Measurements from ENCODE around the gene FMNL2.
"Not testable (repeated sequence)": the region's sequence is repeated elsewhere in the genome, so short reads cannot be mapped to it uniquely, and the experiment has no call there.

FMNL2 gene

DNA sequence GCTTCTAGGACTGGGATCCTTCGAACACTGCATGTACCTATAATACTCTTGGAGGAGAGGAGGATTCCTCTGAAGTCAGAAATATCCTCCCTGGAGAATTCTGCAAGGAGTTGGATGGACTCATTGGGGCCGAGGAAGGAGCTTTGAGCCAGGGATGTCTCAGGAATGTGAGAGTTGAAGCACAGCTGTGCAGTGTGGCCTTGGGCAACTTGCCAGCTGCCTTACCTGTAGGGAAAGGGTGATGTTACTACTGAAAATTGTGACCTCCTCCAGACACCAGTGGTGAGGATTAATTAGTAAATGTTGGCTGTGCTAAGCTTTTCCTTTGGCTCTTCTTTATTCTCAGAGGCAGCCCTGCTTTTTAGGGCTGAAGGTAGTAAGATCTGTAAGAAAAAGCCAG, 41.4 kb downstream of the FMNL2 start:
- DNase-seq: no peak

DNA sequence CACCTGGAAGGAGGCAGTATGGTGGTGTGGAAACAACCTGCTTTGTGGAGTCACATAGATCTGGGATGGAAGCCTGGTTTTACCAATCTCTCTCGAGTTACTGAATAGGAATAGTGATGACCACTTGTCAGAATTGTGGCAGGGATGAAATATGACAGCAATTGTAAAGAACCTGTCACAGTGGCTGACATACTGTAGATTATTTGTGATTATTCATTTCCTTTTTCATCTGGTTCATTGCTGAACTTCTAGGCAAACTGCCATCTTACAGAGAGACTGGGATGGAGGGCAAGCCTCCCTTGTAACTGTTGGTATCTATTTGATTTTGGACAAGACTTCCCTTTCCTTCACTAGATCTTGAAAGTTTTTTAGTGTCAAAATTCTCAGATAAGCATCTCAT, 42.0 kb downstream of the FMNL2 start:
- DNase-seq: no peak

DNA sequence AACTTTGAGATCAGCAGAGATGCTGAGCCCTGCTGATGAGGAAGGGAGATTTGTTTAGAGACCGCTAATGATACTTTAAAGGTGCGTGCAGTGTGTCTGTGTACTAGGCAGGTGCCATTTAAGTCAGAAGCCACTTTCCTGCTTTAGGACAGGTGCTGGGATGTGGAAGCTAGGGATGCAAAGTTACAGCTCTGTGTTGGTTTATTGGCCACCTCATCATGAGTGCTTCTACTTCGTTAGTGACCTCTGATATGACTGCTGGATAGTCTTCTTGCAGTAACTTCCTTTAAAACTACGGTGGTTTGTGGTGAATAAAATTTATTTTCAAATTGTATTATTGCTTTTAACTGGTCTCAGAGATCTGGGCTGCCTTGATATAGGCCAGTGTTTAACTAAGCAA, 44.1 kb downstream of the FMNL2 start:
- no peak for DNase-seq

DNA sequence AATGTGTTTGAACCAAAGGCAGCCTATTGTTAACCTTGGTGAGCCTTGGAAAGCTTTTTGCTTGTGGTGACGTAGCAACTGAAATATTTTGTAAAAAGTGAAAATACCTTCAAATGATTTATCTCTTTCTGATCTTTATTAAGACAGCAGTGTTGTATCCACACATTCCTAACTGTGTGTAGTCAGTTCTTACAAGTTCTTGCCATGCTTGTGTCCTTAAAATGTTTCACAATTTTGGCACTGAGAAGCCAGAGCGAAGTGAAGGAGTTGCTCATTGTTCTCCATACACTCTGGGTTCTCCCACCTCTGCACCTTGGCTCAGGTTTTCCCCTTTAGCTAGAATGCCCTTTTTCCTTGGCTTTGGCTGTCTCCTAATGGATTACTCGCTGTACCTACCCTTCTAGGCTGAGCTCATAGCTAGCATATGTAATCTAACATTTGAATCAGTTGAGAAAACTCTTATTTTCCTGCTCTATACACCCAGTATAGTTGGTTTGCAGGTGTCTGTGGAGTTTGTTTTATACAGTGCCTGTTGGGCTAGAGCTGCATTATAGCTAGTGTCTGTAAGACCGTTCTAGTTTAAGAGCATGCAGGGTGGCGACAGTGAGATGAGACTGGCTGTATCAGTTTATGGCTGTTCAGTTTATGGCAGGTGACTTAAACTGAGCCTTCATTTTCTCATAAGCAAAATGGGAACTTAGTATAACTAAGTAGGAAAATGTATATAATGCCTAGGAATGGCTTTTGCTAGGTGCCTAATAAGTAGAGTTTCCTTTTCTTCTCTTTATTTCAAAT, 45.5 kb downstream of the FMNL2 start:
- DNase-seq: no peak

DNA sequence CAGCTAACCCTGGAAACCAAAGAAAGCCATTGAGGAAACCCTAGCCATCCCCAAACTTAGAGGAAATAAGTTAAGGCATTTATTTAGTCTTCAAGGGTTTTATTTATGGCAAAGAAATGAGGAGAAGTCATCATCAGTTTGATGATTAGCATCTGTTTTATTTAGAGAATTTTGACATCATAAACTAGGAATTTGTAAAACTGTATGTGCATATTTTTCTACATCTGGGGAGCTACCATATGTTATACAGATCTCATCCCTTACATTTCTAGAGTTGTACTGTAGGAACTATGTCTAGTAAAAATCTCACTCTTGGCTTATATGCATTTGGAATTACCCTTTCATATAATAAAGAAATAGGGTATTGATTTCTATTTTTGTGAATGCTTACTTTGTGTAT, 48.7 kb downstream of the FMNL2 start:
- DNase-seq: no peak

GRCh38 chr2:152384992-152385391, 50.0 kb downstream of the FMNL2 start:
- no peak for DNase-seq

GRCh38 chr2:152385650-152386049, 50.7 kb downstream of the FMNL2 start:
- no peak for DNase-seq

DNA sequence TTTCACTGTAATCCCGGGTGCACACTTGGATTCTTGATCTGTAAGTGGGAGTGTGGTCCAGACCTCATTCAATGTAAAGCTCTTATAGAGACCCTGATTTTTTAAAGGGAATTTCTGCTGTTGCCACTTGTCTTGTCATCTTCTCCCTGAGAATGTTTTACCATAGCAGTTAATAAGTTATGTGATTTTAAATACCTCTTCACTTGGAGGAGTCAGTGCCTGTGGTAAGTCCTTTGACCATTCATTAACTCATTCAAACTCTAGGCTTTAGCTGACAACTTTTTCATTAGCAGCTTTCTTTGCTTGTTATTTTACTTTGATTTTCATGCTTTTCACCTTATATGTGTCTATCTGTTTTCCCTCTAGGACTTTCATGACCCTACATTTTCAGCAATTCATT, 51.3 kb downstream of the FMNL2 start:
- no peak for DNase-seq

DNA sequence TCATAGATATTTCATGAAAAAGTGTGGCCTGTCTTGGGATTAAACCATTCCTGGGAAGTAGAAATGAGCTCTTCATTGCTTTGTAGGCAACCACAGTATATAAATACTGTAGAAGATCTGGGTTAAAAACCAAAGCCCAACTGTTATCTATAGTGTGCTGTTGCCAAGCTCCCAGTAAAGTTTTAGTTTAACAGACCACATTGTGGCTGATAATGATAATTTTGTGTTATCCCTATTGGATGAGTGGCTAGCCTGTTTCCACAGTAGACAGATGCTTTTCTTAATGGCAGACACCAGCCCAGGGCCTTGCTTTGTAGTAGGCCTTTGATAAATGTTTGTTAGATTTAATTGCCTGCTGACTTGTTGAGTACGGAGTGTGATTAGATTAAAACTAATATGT, 52.1 kb downstream of the FMNL2 start:
- no peak for DNase-seq

GRCh38 chr2:152388269-152388668, 53.3 kb downstream of the FMNL2 start:
- not testable (repeated sequence) for DNase-seq

- no peak for DNase-seq
These were observed 54.5 kb downstream of the FMNL2 start for GRCh38 chr2:152389483-152389882.

GRCh38 chr2:152390837-152391236, 55.9 kb downstream of the FMNL2 start:
- no peak for DNase-seq

DNA sequence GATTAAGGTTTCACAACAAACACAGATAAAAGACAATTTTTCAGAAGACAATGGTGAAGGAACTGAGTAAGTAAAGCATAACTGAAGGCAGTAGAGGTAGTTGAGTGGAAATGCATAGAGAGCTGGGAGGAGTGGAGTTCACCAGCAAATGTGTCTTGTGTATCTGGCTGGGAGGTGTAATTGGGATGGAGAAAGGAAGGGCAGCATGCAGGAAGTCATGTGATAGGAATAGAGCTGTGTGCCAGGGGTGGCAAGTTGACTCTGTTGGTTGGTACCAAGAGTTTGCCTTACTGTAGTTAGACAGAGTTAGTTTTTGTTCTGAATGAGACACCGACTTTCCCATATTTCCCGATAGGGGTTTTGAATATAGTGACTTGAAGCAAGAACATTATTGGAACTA, 56.3 kb downstream of the FMNL2 start:
- no peak for DNase-seq

- DNase-seq: no peak
These were observed 58.4 kb downstream of the FMNL2 start for GRCh38 chr2:152393377-152393776.

DNA sequence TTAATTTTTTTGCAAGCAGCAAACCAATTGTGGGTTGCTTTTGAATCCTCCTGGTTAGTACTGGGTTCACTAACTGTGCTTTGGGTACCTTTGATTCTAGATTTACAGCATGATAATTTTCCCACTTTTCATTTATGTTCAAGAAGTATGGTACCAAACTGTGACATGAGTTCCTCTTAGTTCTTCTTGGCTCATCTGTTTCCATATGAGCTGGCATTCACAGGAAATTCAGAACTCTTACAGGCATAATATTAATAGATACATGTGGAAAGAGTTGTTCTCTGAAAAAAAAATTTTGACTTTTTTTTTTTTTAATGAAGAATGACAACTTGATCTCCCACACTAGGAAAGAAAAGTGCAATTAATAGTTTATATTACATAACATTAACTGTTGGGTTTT, 59.4 kb downstream of the FMNL2 start:
- no peak for DNase-seq

DNA sequence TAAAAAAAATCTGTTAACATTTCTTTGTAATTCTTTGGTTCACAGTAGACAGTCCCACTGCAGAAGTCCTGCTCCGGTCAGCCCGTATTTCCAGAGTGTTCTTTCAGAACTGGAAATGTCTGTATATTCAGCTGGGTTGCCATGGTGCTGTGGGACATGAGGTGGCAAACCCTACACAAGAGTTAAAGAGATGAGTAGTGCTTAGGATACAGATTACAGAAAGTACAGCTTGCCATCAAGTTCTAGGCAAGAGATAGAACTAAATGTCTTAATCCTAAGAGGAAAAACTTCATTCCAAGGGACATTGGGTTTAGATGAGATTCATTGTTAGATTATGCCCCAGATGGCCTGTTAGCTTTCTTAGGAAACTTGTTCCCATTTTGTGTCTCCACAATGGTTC, 60.1 kb downstream of the FMNL2 start:
- no peak for DNase-seq

- no peak for DNase-seq
These were observed 60.6 kb downstream of the FMNL2 start for GRCh38 chr2:152395572-152395971.

DNA sequence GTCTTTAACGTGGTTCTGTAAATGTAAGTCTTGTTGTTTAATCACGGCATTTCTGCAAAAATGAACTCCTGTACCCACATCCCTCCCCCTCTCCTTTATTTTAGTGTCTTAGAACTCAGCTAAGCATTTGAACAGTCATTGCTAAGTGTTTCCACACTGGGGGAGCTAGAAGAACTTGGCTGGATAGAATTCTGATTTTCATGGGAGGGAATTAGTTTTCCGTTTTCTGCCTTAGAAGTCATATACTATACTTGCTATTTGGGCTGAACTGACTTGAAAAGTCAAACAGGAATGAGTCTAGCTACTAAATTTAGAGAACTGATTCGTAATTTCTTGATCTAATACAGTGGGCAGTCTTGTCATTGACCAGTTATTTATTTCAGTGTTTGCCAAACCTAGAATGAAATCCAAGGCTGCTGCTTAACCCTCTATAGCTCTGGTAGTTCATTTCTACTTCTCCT, 61.1 kb downstream of the FMNL2 start:
- DNase-seq: no peak

DNA sequence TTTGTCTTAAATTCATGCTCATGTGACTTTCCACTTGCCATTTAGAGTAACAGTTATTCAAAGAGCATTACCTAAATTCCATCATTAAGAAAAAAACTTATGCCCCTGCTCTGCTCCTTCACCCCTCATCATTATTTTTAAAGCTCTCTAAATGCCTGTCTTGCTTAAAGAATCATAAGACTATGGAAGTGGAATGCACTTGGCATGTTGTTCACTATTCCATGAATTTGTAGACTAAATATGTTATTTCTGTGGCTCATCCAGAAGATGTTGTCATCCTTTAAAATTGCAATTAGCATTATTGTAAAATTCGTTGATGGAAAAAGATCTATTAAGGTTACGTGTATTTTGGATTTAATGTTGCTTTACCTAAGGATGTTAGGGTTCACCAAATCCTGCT, 61.8 kb downstream of the FMNL2 start:
- DNase-seq: no peak

GRCh38 chr2:152399003-152399402, 64.0 kb downstream of the FMNL2 start:
- DNase-seq: no peak

- no peak for DNase-seq
These were observed 65.7 kb downstream of the FMNL2 start for GRCh38 chr2:152400607-152401214.

DNA sequence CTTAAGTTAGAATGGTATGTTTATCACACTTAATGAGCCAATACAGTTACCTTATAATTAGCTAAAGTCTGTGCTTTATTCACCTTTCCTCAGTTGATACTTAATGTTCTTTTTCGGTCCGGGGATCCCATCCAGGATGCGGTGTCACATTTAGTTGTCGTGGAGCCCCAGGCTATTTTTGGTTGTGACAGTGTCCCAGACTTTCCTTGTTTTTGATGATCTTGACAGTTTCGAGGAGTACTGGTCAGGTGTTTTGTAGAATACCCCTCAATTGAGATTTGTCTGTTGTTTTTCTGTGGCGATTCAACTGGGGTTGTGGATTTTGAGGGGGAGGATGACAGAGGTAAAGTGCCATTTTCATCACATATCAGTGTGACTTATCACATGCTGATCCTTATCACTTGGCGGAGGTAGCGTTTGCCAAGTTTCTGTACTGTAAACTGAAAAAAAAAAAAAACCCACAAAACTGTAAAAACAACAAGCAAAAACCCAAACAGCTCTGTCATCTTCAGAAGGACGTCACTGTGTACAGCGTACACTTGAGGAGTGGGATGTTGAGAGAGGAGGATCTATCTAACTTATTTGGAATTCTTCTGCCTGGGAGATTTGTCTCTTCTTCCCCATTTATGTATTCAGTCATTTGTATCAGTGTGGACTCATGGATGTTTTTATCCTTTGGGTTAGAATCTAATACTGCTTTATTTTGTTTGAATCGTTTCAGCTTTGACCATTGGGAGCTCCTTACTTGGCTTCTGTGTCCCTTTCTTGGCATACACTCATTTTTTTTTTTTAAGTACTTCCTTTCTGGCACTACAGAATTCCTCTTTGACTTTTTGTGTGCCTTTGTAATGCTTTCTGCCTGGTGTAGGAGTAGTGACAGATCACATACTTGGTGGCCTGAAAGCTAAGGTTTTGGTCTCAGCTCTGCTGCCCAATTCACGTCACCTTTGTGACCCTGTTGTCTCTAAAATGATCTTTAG, 68.1 kb downstream of the FMNL2 start:
- DNase-seq: no peak

All from effector CD4-positive, alpha-beta T cell (primary cell).